Astrocyte (in vitro differentiated cells and primary cell): ENCODE measurements around the gene XXYLT1. TPM values are rescaled to one million over a fixed set of nuclear protein-coding genes. Genes with fewer than 3 reads are reported as not detected.

ENCODE experiments used
- DNase-seq: peaks from one replicate; pipeline ENCODE4 v3.0.0-alpha.2; 2010; ENCODE audit warnings: low read depth
- FAIRE-seq: peaks from 2 replicates; lab custom pipeline; 2011; peaks lifted over from hg19 to GRCh38; lab: Jason Lieb, UNC
- H2AFZ ChIP-seq: 2 replicates; pipeline ENCODE4 v1.6.0; 2012; ENCODE audit warnings: low read depth, low read length, inconsistent platforms
- H3K27ac ChIP-seq: 2 replicates; pipeline ENCODE4 v1.5.1; 2011; ENCODE audit warnings: low read depth, low read length, inconsistent platforms
- H3K27me3 ChIP-seq: 2 replicates; pipeline ENCODE4 v1.6.0; 2011; ENCODE audit warnings: low read length, inconsistent platforms; ENCODE audit not compliant: insufficient read depth
- H3K36me3 ChIP-seq: 2 replicates; pipeline ENCODE4 v1.5.1; 2011; ENCODE audit warnings: low read length, inconsistent platforms; ENCODE audit not compliant: insufficient read depth
- H3K4me1 ChIP-seq: 2 replicates; pipeline ENCODE4 v1.5.1; 2011; ENCODE audit warnings: low read length, inconsistent platforms; ENCODE audit not compliant: insufficient read depth
- H3K4me2 ChIP-seq: 2 replicates; pipeline ENCODE4 v1.6.0; 2012; ENCODE audit warnings: low read length, inconsistent platforms
- H3K4me3 ChIP-seq: 2 replicates; pipeline ENCODE4 v1.5.1; 2011; ENCODE audit warnings: low read depth, mild to moderate bottlenecking, low read length, inconsistent platforms; ENCODE audit not compliant: insufficient read depth
- H3K79me2 ChIP-seq: 2 replicates; pipeline ENCODE4 v1.6.0; 2012; ENCODE audit warnings: mild to moderate bottlenecking, low read length, inconsistent platforms; ENCODE audit not compliant: insufficient read depth
- H3K9ac ChIP-seq: 2 replicates; pipeline ENCODE4 v1.6.0; 2012; ENCODE audit warnings: mild to moderate bottlenecking, low read length, inconsistent platforms
- H3K9me3 ChIP-seq: 2 replicates; pipeline ENCODE4 v1.5.1; 2012; ENCODE audit warnings: low read depth, mild to moderate bottlenecking, low read length, inconsistent platforms; ENCODE audit not compliant: insufficient read depth
- H4K20me1 ChIP-seq: 2 replicates; pipeline ENCODE4 v1.6.0; 2012; ENCODE audit warnings: low read length, inconsistent platforms; ENCODE audit not compliant: insufficient read depth
- H3K27ac Mint-ChIP-seq: one replicate; pipeline ENCODE4 v1.8.0; 2021; ENCODE audit warnings: mild to moderate bottlenecking, mixed read lengths; ENCODE audit not compliant: unreplicated experiment
- H3K27me3 Mint-ChIP-seq: one replicate; pipeline ENCODE4 v1.8.0; 2021; ENCODE audit warnings: low read depth, mixed read lengths; ENCODE audit not compliant: unreplicated experiment
- H3K36me3 Mint-ChIP-seq: one replicate; pipeline ENCODE4 v1.8.0; 2021; ENCODE audit warnings: low read depth, mixed read lengths; ENCODE audit not compliant: unreplicated experiment
- H3K4me1 Mint-ChIP-seq: one replicate; pipeline ENCODE4 v1.8.0; 2021; ENCODE audit warnings: low read depth, mixed read lengths; ENCODE audit not compliant: unreplicated experiment
- H3K4me3 Mint-ChIP-seq: one replicate; pipeline ENCODE4 v1.8.0; 2021; ENCODE audit warnings: mild to moderate bottlenecking, moderate library complexity, mixed read lengths; ENCODE audit not compliant: unreplicated experiment
- H3K9me3 Mint-ChIP-seq: one replicate; pipeline ENCODE4 v1.8.0; 2021; ENCODE audit warnings: mild to moderate bottlenecking, mixed read lengths; ENCODE audit not compliant: unreplicated experiment
- EZH2 ChIP-seq: IDR thresholded peaks from 2 replicates; pipeline ENCODE4 v1.6.1; 2012; ENCODE audit warnings: mild to moderate bottlenecking, low read length, inconsistent platforms; ENCODE audit not compliant: insufficient read depth
- total RNA-seq: library from RNA; stranded (reverse); gene quantifications from 2 replicates; pipeline ENCODE4 v1.2.1, GENCODE V29; 2021
- TF ChIP-seq, protein P1 (sequence below): IDR thresholded peaks from 2 replicates; pipeline ENCODE4 v1.5.1; 2011; ENCODE audit warnings: low read depth, mild to moderate bottlenecking, inconsistent platforms, low read length, moderate library complexity; ENCODE audit not compliant: insufficient read depth

XXYLT1 gene
- total RNA-seq, 1 donor from 2014 or later, result 26.2 TPM

DNA sequence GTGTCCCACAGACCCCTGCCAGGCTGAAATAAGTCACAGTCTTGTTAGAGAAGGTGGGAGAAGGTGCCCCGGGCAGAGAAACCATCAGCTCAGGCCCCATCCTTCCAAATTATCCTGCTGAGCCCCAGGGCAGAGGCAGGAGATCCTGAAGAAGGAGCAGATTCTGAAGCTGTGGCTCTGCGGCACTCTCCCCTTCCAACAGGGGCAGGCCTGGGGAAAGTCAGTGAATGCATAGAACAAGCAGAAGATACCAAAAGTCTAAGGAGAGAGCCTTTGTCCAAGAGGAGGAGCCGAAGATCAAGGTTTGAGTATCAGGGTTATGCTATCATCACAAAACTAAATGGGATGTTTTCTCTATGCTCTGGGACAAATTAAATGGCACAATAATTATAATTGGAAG is 249.3 kb downstream of the XXYLT1 start:
- Histone ChIP-seq H2AFZ (no peak overlapping the region), H3K27ac (no peak overlapping the region), H3K36me3 (no peaks in the 10 kb centered on the region), H3K9ac (no peak overlapping the region), H4K20me1 (no peaks in the 10 kb centered on the region), H3K9me3 (peaks cover 4% of the 10 kb centered on the region), H3K4me2 (no peak overlapping the region), H3K27me3 (peaks cover 34% of the 10 kb centered on the region), H3K4me3 (no peak overlapping the region), H3K4me1 (no peaks in the 10 kb centered on the region), H3K79me2 (no peaks in the 10 kb centered on the region)
- peaks cover 55% of the 10 kb centered on the region for H3K27me3 Mint-ChIP-seq
- H3K27ac Mint-ChIP-seq, result no peak overlapping the region
- H3K4me1 Mint-ChIP-seq, result peaks cover 3% of the 10 kb centered on the region
- FAIRE-seq (no peak), DNase-seq (no peak)
- H3K4me3 Mint-ChIP-seq, result no peak overlapping the region
- peaks cover 6% of the 10 kb centered on the region for H3K9me3 Mint-ChIP-seq
- no peak for TF ChIP-seq EZH2
- TF ChIP-seq, protein P1, sequence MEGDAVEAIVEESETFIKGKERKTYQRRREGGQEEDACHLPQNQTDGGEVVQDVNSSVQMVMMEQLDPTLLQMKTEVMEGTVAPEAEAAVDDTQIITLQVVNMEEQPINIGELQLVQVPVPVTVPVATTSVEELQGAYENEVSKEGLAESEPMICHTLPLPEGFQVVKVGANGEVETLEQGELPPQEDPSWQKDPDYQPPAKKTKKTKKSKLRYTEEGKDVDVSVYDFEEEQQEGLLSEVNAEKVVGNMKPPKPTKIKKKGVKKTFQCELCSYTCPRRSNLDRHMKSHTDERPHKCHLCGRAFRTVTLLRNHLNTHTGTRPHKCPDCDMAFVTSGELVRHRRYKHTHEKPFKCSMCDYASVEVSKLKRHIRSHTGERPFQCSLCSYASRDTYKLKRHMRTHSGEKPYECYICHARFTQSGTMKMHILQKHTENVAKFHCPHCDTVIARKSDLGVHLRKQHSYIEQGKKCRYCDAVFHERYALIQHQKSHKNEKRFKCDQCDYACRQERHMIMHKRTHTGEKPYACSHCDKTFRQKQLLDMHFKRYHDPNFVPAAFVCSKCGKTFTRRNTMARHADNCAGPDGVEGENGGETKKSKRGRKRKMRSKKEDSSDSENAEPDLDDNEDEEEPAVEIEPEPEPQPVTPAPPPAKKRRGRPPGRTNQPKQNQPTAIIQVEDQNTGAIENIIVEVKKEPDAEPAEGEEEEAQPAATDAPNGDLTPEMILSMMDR, result no peak
- H3K36me3 Mint-ChIP-seq, result no peaks in the 10 kb centered on the region

DNA sequence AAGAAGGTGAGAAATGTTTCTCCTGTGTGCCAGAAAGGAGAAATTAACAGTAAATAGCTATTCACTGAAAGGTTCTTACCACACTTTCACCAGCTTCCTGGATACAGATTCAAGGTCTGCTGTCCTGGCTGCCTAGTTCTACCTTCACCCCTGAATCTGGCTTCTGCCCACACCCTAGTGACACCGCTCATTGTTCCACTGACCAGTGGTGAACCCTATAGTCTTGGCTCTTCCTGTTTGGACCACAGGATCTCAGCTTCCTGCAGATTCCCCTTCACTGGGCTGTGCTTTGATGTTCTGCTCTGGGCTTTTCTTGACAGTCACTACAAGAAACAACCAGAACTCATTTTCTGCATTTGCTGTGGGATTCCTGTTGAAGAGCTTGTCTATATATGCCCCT is 250.0 kb downstream of the XXYLT1 start:
- H3K79me2 ChIP-seq, result no peaks in the 10 kb centered on the region
- TF ChIP-seq, protein P1, result no peak
- TF ChIP-seq EZH2, result no peak
- H3K4me2 ChIP-seq, result no peak overlapping the region
- H3K4me3 ChIP-seq, result no peak overlapping the region
- H3K27ac ChIP-seq, result no peak overlapping the region
- no peaks in the 10 kb centered on the region for H4K20me1 ChIP-seq
- Mint-ChIP-seq H3K4me3 (no peak overlapping the region), H3K27me3 (peaks cover 60% of the 10 kb centered on the region), H3K27ac (no peak overlapping the region), H3K36me3 (no peaks in the 10 kb centered on the region), H3K4me1 (peaks cover 3% of the 10 kb centered on the region), H3K9me3 (peaks cover 7% of the 10 kb centered on the region)
- no peak for DNase-seq
- H3K27me3 ChIP-seq, result peaks cover 34% of the 10 kb centered on the region
- H3K36me3 ChIP-seq, result no peaks in the 10 kb centered on the region
- peaks cover 4% of the 10 kb centered on the region for H3K9me3 ChIP-seq
- no peak for FAIRE-seq
- no peak overlapping the region for H2AFZ ChIP-seq
- no peak overlapping the region for H3K9ac ChIP-seq
- no peaks in the 10 kb centered on the region for H3K4me1 ChIP-seq

DNA sequence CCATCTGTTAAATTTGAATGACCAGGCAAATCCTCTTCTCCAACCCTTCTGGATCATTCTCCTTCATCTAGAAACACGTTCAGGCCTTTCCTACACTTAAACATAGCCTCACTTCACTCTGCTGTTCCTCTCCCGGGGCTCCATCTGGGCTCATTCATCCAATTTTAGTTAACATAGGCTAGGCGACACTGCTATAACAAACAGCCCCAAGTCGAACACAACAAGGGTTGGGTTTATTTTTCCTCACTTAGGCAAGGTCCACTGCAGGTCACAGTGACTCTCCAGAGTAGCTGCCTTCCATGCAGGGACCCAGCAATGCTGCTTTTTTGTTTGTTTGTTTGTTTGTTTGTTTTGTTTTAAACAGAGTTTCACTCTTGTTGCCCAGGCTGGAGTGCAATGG is 250.8 kb downstream of the XXYLT1 start:
- Mint-ChIP-seq H3K27ac (no peak overlapping the region), H3K4me3 (no peak overlapping the region), H3K4me1 (peaks cover 6% of the 10 kb centered on the region), H3K36me3 (no peaks in the 10 kb centered on the region), H3K9me3 (peaks cover 8% of the 10 kb centered on the region), H3K27me3 (peaks cover 61% of the 10 kb centered on the region)
- TF ChIP-seq EZH2, result no peak
- TF ChIP-seq, protein P1, result no peak
- Histone ChIP-seq H3K79me2 (no peaks in the 10 kb centered on the region), H3K36me3 (no peaks in the 10 kb centered on the region), H3K4me1 (no peaks in the 10 kb centered on the region), H2AFZ (no peak overlapping the region), H3K9me3 (peaks cover 4% of the 10 kb centered on the region), H3K4me2 (no peak overlapping the region), H3K27ac (no peak overlapping the region), H3K27me3 (peaks cover 34% of the 10 kb centered on the region), H3K4me3 (no peak overlapping the region), H3K9ac (no peak overlapping the region), H4K20me1 (no peaks in the 10 kb centered on the region)
- FAIRE-seq (no peak), DNase-seq (no peak)
